GM21447 (cell line): Measurements from ENCODE around the gene CHAC2.
"Not testable (repeated sequence)": the region's sequence is repeated elsewhere in the genome, so short reads cannot be mapped to it uniquely, and the experiment has no call there.

Experiments used
- ATAC-seq: cut with Tn5 transposase; IDR thresholded peaks from one replicate; pipeline ENCODE4 v1.9.1; 2021; ENCODE audit not compliant: unreplicated experiment

CHAC2 gene

GRCh38 chr2:53777134-53777533 lies 9.5 kb downstream of the CHAC2 start:
- ATAC-seq = no peak

DNA sequence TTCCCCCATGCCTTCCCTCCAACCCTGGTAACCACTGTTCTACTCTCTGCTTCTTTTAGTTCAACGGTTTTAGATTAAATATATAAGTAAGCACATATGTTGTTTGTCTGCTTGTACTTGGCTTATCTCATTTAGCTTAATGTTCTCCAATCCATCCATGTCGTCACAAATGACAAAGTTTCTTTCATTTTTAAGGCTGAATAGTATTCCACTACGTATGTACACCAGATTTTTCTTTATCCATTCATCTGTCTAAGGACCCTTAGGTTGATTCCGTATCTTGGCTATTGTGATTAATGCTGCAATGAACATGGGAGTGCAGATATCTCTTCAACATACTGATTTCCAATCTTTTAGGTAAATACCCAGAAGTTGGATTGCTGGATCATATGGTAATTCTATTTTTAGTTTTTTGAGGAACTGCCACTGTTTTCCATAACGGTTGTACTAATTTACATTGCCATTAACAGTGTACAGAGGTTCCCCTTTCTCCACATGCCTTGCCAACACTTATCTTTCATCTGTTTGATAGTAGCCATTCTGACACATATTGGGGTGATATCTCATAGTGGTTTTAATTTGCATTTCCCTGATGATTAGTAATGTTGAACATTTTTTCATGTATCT lies 11.0 kb downstream of the CHAC2 start:
- no peak for ATAC-seq

DNA sequence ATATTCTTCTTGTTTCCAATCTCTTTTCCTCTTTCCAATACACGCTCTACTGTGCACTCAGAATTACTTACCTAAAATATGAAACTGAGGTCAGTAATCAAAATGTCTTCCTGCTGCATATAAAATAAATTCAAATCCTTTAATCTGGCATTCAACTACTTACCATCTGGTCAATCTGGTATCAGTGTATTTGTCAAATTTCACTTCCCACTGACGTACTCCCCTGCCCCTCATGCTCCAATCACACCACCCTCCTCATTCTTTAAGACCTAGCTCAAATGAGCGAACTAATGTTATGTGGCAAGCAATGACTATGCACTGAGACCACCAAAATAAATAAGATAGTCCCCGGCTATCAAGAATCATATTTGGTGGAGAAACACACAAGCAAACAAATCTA lies 12.5 kb downstream of the CHAC2 start:
- ATAC-seq = no peak

GRCh38 chr2:53782676-53783075 lies 15.1 kb downstream of the CHAC2 start:
- no peak for ATAC-seq

GRCh38 chr2:53784436-53784835 lies 16.8 kb downstream of the CHAC2 start:
- no peak for ATAC-seq

DNA sequence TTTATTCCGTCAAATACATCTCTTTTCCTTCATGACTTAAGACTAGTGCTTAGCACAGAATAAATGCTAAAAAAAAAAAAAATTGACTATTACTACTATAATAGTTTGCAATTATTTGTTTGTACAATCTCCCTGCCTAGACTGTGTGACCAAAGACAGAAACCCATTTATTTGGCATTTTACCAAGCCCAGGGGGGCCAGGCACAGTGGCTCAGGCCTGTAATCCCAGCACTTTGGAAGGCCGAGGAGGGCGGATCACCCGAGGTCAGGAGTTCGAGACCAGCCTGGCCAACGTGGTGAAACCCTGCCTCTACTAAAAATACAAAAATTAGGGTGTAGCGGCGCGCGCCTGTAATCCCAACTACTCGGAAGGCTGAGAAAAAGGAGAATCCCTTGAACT lies 17.8 kb downstream of the CHAC2 start:
- ATAC-seq = no peak

- ATAC-seq = peak; percentile 21
Observed at GRCh38 chr2:53786352-53786704, 18.7 kb downstream of the CHAC2 start.

DNA sequence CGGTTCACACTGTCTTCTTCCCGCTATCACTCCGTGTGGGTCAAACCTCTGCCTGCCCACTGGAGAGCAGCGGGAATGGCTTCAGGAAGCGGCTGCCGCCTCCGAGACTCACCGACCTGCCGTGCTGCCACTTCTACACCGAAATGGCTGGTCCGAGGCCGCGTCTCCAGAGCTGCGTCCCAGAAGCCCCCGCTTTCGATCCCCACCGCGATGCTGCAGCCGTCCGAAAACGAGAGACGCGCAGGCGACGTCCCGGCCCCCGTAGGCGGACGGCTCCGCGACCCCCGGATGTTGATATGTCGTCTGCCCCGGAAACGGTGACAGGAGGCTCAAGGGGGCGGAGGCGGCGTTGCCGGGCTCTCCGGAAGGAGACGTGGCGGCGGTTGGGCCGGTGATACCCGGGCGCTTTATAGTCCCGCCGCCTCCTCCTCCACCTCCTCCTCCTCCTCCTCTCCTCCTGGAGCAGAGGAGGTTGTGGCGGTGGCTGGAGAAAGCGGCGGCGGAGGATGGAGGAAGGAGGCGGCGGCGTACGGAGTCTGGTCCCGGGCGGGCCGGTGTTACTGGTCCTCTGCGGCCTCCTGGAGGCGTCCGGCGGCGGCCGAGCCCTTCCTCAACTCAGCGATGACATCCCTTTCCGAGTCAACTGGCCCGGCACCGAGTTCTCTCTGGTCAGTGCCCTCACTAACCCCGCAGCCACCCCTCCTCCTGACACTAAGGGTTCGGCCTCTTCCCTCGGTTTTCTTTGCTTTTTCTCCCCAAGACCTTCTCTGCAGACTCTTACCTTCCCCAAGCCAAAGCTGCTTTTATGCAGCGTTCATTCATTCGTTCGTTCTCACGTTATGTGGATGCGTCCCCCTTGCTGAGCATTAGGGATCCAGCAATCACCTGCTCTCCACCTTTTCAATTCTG lies 19.4 kb downstream of the CHAC2 start, which contains the start of the genes ASB3 and ERLEC1:
TSS of gene ASB3 (minus strand) at position 249 of the 909 bp plus-strand sequence. CDS start 21,381 bp downstream, outside the sequence.
TSS of gene ERLEC1 (plus strand) at position 340 of the 909 bp plus-strand sequence. CDS start at position 507, 167 bp downstream.
- peak; percentile 92 for ATAC-seq

GRCh38 chr2:53787614-53788289 lies 20.1 kb downstream of the CHAC2 start:
- peak; percentile 10 for ATAC-seq

GRCh38 chr2:53793261-53793660 lies 25.7 kb downstream of the CHAC2 start:
- no peak for ATAC-seq

DNA sequence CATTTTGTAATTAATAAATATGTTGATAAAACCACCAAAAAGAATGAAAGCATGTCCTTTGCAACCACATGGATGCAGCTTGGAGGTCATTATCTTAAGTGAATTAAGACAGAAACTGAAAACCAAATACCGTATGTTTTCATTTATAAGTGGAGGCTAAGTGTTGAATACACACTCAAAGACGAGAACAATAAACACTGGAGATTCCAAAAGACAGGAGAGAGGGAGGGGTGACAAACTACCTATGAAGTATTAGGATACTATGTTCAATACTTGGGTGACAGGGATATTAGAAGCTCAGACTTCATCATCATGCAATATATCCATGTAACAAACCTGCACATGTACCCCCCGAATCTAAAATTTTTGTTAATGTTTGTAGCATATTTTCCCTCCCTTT lies 26.2 kb downstream of the CHAC2 start:
- ATAC-seq = no peak

DNA sequence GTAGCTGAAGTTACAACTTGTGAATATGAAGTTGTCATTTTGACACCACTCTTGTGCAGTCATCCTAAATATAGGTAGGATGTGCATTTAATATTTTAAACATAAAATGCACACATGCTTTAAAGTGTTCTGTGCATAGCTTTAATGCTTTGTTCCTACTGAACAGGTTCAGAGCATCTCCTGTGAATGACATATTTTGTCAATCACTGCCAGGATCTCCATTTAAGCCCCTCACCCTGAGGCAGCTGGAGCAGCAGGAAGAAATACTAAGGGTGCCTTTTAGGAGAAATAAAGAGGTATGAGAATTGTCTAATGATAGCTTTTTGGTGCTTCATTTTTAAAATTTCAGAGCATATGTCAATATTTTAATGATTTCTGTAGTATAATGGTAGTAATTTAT lies 33.9 kb downstream of the CHAC2 start:
- no peak for ATAC-seq

GRCh38 chr2:53802617-53803151 lies 35.1 kb downstream of the CHAC2 start:
- ATAC-seq = no peak

- no peak for ATAC-seq
Observed at GRCh38 chr2:53811601-53812000, 44.0 kb downstream of the CHAC2 start.

GRCh38 chr2:53813151-53813550 lies 45.5 kb downstream of the CHAC2 start:
- ATAC-seq = no peak

GRCh38 chr2:53818854-53819435 lies 51.3 kb downstream of the CHAC2 start:
- ATAC-seq = no peak

DNA sequence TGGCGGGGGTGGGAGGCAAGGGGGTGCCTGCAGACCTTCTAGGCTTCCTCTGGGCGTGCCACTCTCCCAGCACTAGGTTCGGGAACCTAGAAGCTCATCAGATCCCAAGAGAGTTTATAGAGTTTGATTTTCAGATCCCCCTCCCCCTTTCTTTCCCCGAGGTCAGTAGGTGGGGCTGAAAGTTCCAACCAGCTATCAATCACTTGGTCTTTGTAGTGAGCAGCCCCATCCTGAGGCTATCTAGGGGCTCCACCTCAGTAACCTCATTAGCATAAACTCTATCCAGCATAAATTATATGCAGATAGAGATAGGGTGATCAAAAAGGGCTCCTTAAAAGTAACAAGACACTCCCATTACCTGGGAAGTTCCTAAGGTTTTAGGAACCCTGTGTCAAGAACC lies 52.0 kb downstream of the CHAC2 start:
- ATAC-seq = no peak

- no peak for ATAC-seq
Observed at GRCh38 chr2:53820048-53820447, 52.4 kb downstream of the CHAC2 start.

GRCh38 chr2:53820711-53821110 lies 53.1 kb downstream of the CHAC2 start:
- ATAC-seq = no peak

- no peak for ATAC-seq
Observed at GRCh38 chr2:53821810-53822209, 54.2 kb downstream of the CHAC2 start.

DNA sequence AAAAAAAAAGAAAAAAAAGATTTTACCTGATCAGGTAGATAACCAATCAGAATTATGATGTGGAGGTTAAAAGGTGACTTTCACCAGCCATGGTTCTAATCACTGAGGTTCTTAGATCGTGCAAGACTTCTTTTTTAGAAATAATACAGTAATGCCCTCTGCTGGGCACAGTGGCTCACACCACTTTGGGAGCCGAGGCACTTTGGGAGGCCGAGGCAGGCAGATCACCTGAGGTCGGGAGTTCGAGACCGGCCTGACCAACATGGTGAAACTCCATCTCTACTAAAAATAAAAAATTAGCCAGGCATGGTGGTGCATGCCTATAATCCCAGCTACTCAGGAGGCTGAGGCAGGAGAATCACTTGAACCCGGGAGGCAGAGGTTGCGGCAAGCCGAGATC lies 56.0 kb downstream of the CHAC2 start:
- ATAC-seq = not testable (repeated sequence)
